ENCODE measurements around the gene R3HDM2.
"Not testable (repeated sequence)": the region's sequence is repeated elsewhere in the genome, so short reads cannot be mapped to it uniquely, and the experiment has no call there.

The R3HDM2 gene

GRCh38 chr12:57319678-57320469 is 111.0 kb downstream of the R3HDM2 start:
- DNase-seq: no peak

- no peak for DNase-seq
Measured at GRCh38 chr12:57315681-57316080, 115.2 kb downstream of the R3HDM2 start.

- not testable (repeated sequence) for DNase-seq
Measured at GRCh38 chr12:57312287-57312686, 118.6 kb downstream of the R3HDM2 start.

- DNase-seq: no peak
Measured at GRCh38 chr12:57309420-57309819, 121.4 kb downstream of the R3HDM2 start.

GRCh38 chr12:57300961-57301584 is 129.8 kb downstream of the R3HDM2 start:
- DNase-seq: no peak

- peak in 1 of 2 experiments; percentile 11 for DNase-seq
Measured at GRCh38 chr12:57299514-57300016, 131.3 kb downstream of the R3HDM2 start.

- DNase-seq: no peak
Measured at GRCh38 chr12:57296291-57296690, 134.6 kb downstream of the R3HDM2 start.

- not testable (repeated sequence) for DNase-seq
Measured at GRCh38 chr12:57282073-57282472, 148.8 kb downstream of the R3HDM2 start.

- DNase-seq: no peak
Measured at GRCh38 chr12:57280211-57281062, 150.4 kb downstream of the R3HDM2 start.

- no peak for DNase-seq
Measured at GRCh38 chr12:57278465-57279381, 152.1 kb downstream of the R3HDM2 start.

- no peak for DNase-seq
Measured at GRCh38 chr12:57276935-57277563, 153.8 kb downstream of the R3HDM2 start.

GRCh38 chr12:57276233-57276632 is 154.6 kb downstream of the R3HDM2 start:
- DNase-seq: not testable (repeated sequence)

GRCh38 chr12:57273516-57273915 is 157.3 kb downstream of the R3HDM2 start:
- no peak for DNase-seq

- DNase-seq: no peak
Measured at GRCh38 chr12:57272337-57273151, 158.3 kb downstream of the R3HDM2 start.

GRCh38 chr12:57270966-57271470 is 159.8 kb downstream of the R3HDM2 start:
- no peak for DNase-seq

- DNase-seq: no peak
Measured at GRCh38 chr12:57268264-57268663, 162.6 kb downstream of the R3HDM2 start.

GRCh38 chr12:57266681-57267080 is 164.2 kb downstream of the R3HDM2 start:
- no peak for DNase-seq

- DNase-seq: no peak
Measured at GRCh38 chr12:57263096-57263495, 167.7 kb downstream of the R3HDM2 start.

- no peak for DNase-seq
Measured at GRCh38 chr12:57262126-57262822, 168.6 kb downstream of the R3HDM2 start.

GRCh38 chr12:57261428-57261865 is 169.4 kb downstream of the R3HDM2 start:
- peak; percentile 43 to 65 for DNase-seq
